HG02938 (cell line): ENCODE results near the gene ASMTL.
"Not testable (repeated sequence)": the region's sequence is repeated elsewhere in the genome, so short reads cannot be mapped to it uniquely, and the experiment has no call there.

Experiments
- ATAC-seq: cut with Tn5 transposase; IDR thresholded peaks from one replicate; pipeline ENCODE4 v1.9.1; 2021; ENCODE audit warnings: mild to moderate bottlenecking, moderate library complexity; ENCODE audit not compliant: unreplicated experiment

The ASMTL gene

GRCh38 chrX:1482530-1482928 is 29.8 kb upstream of the ASMTL start:
- ATAC-seq = not testable (repeated sequence)

DNA sequence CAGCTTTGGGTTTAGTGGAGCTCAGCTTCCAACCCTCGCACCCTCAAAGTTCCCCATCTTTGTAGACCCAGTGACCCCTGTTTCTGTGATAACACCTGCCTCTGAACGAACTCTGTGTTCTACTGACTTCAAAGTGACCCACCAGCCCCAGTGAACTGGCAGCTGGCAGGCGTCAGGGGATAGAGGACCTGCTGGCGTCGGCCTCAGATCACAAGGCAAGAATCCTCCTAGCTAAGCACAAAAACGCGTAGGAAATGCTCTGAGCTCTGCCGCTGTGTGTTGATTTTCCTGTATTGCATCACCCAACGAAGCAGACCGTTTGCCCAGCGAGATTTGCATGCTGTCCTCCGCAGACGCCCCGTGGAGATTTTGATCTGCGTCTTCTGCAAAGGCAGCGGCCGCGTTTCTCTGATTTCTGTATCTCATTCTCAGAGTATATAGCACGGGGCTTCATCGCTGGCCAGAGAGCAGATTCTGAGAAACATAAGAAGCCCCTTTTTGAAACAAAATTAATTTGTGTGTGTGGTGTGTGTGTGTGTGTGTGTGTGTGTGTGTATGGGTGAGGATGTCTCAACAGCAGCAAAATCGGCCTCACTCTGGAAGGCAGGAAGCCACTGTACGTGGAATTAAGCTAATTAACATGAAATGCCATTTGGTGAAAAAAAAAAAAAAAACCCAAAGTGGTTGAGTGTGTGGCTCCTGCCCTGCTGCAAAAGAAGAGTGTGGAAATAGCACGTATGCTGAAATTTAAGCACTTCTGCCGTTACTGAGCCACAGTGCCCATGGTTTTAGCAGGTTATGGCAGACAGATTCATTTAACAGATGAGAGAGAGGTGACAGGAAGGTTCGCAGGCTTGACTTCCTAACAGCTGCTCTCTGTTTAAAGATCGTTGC is 29.2 kb upstream of the ASMTL start:
- peak; percentile 40 for ATAC-seq

GRCh38 chrX:1480082-1480785 is 27.5 kb upstream of the ASMTL start:
- ATAC-seq = no peak

- ATAC-seq = no peak
Measured at GRCh38 chrX:1477801-1478458, 25.2 kb upstream of the ASMTL start.

- no peak for ATAC-seq
Measured at GRCh38 chrX:1477229-1477628, 24.5 kb upstream of the ASMTL start.

GRCh38 chrX:1476682-1477081 is 24.0 kb upstream of the ASMTL start:
- no peak for ATAC-seq

GRCh38 chrX:1475881-1476280 is 23.2 kb upstream of the ASMTL start:
- ATAC-seq = no peak

GRCh38 chrX:1475481-1475880 is 22.8 kb upstream of the ASMTL start:
- ATAC-seq = no peak

- ATAC-seq = not testable (repeated sequence)
Measured at GRCh38 chrX:1474593-1474992, 21.9 kb upstream of the ASMTL start.

GRCh38 chrX:1472975-1473374 is 20.3 kb upstream of the ASMTL start:
- no peak for ATAC-seq

DNA sequence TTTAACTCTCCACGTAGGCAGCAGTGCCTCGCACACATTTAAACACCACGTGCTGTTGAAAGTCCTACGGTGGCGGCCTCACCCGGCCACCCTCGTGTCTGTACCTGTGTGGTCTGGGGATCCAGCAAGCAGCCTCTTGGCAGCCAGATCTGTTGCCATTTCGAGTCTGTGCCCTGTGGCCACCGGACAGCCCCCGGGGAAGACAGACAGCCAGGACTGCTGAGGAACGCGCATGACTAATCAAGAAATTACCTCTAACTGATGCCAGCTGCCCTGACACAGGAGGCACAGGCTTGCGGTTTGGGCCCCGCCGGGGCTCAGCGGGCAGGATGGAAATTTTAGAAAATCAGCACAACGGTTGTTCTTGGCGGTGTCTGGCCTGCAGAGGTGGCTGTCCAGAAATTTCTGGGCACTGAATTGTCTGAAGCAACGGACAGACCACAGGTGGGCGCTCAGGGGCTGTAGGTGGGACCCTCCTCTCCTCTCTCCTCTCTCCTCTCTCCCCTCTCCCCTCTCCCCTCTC is 15.6 kb upstream of the ASMTL start:
- ATAC-seq = peak; percentile 39

- ATAC-seq = no peak
Measured at GRCh38 chrX:1466971-1467561, 14.4 kb upstream of the ASMTL start.

DNA sequence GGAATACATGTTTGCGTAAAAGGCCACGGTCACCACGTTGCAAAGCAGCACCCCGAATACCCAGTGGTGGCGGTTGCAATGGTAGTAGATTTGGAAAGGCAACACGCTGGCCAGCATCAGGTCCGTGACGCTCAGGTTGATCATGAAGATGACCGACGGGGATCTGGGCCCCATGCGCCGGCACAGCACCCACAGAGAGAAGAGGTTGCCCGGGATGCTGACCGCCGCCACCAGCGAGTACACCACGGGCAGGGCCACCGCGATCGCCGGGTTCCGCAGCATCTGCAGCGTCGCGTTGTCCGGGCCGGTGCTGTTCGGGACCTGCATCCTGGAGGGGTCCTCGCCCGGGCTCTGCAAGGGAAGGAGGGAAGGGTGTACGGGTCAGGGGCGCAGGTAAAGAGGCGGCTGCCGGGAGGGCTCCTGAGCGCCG is 13.5 kb upstream of the ASMTL start:
- ATAC-seq = no peak

GRCh38 chrX:1465286-1466231 is 12.8 kb upstream of the ASMTL start:
- no peak for ATAC-seq

GRCh38 chrX:1464971-1465285 is 12.2 kb upstream of the ASMTL start:
- ATAC-seq = no peak

- no peak for ATAC-seq
Measured at GRCh38 chrX:1464041-1464970, 11.6 kb upstream of the ASMTL start.

DNA sequence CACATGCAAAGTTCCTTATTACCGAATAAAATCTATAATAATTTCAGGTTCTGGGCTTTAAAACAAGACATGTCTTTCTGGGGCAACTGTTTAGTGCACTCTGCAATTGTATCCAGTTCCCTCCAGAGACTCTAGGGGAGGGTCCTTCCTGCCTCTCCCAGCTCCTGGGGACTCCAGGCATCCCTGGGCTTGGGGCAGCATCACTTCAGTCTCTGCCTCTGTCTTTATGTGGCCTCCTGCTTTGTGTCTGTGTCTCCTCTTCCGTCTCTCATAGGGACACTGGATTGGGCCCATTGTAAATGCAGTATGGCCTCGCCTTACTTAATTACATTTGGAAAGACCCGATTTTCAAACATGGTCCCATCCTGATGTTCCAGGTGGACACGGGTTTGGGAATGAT is 10.9 kb upstream of the ASMTL start:
- ATAC-seq = no peak

DNA sequence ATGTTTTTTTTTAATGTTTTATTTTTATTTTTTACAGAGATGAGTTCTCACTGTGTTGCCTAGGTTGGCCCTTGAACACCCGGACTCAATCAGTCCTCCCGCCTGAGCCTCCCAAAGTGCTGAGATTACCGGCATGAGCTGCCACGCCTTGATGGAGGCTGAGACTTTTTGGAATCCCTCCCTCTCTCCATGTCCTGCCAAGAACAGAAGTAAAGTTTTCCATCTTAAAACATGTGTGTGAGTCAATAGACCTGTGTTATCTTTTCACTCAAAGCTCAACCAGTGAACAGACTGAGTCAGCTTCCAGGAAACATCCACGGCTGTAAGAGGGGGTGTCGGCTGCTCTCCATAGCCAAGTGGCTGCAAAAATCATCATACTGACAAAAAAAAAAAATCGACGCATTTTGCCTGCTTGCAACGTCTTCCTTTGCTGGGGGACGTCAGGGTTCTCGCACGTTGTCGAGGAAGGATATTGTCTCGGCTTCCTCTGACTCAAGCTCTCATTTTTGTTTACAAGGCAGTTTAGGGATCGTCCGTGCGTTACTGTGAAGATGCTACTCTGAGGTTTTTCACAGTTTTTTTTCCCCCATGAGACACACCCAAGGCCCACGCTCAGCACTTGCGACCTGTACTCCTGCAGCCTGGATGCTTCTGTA is 10.0 kb upstream of the ASMTL start:
- no peak for ATAC-seq
